Measurements from ENCODE around the gene C3orf70.

The C3orf70 gene

GRCh38 chr3:185152410-185153170 is at the start of gene C3orf70:
TSS of gene C3orf70 (minus strand) at chr3:185153060. CDS start at chr3:185152823, 237 bp downstream.
- Mint-ChIP-seq H3K27ac (peak within 1 kb of the TSS; percentile 50), H3K4me1 (ENCODE audit: low read depth) (peaks cover 6% of the 10 kb centered on the region), H3K4me3 (peak within 1 kb of the TSS; percentile 74), H3K27me3 (peaks cover 45% of the 10 kb centered on the region), H3K36me3 (ENCODE audit: low read depth) (no peaks in the 10 kb centered on the region), H3K9me3 (no peaks in the 10 kb centered on the region)
- peak; percentile 54 for DNase-seq

GRCh38 chr3:185200639-185201038 is 47.8 kb upstream of the C3orf70 start:
- Mint-ChIP-seq H3K27me3 (no peaks in the 10 kb centered on the region), H3K4me3 (no peak overlapping the region), H3K27ac (no peak overlapping the region), H3K4me1 (ENCODE audit: low read depth) (no peaks in the 10 kb centered on the region), H3K36me3 (ENCODE audit: low read depth) (no peaks in the 10 kb centered on the region), H3K9me3 (no peaks in the 10 kb centered on the region)
- no peak for DNase-seq

- Mint-ChIP-seq H3K4me1 (ENCODE audit: low read depth) (no peaks in the 10 kb centered on the region), H3K9me3 (no peaks in the 10 kb centered on the region), H3K27ac (no peak overlapping the region), H3K36me3 (ENCODE audit: low read depth) (no peaks in the 10 kb centered on the region), H3K4me3 (no peak overlapping the region), H3K27me3 (no peaks in the 10 kb centered on the region)
- DNase-seq: no peak
These were observed 46.8 kb upstream of the C3orf70 start for GRCh38 chr3:185199671-185200070.

- Mint-ChIP-seq H3K4me1 (ENCODE audit: low read depth) (no peaks in the 10 kb centered on the region), H3K9me3 (no peaks in the 10 kb centered on the region), H3K27ac (no peak overlapping the region), H3K36me3 (ENCODE audit: low read depth) (no peaks in the 10 kb centered on the region), H3K27me3 (no peaks in the 10 kb centered on the region), H3K4me3 (no peak overlapping the region)
- no peak for DNase-seq
These were observed 46.3 kb upstream of the C3orf70 start for GRCh38 chr3:185199206-185199605.

- no peaks in the 10 kb centered on the region for H3K9me3 Mint-ChIP-seq
- DNase-seq: no peak
- H3K27me3 Mint-ChIP-seq: no peaks in the 10 kb centered on the region
- peaks cover 2% of the 10 kb centered on the region for H3K36me3 Mint-ChIP-seq (ENCODE audit: low read depth)
- H3K4me3 Mint-ChIP-seq: no peak overlapping the region
- no peak overlapping the region for H3K27ac Mint-ChIP-seq
- H3K4me1 Mint-ChIP-seq (ENCODE audit: low read depth): no peaks in the 10 kb centered on the region
These were observed 44.2 kb upstream of the C3orf70 start for GRCh38 chr3:185197068-185197467.

GRCh38 chr3:185195652-185196051 is 42.8 kb upstream of the C3orf70 start:
- H3K4me3 Mint-ChIP-seq: no peak overlapping the region

GRCh38 chr3:185188816-185189215 is 36.0 kb upstream of the C3orf70 start:
- no peak overlapping the region for H3K27ac Mint-ChIP-seq
- no peak overlapping the region for H3K4me3 Mint-ChIP-seq
- no peaks in the 10 kb centered on the region for H3K9me3 Mint-ChIP-seq
- H3K4me1 Mint-ChIP-seq (ENCODE audit: low read depth): no peaks in the 10 kb centered on the region
- no peak for DNase-seq
- H3K36me3 Mint-ChIP-seq (ENCODE audit: low read depth): peaks cover 2% of the 10 kb centered on the region
- H3K27me3 Mint-ChIP-seq: peaks cover 5% of the 10 kb centered on the region

More at GRCh38 chr3:185195652-185196051, 42.8 kb upstream of the C3orf70 start:
- H3K4me1 Mint-ChIP-seq (ENCODE audit: low read depth): no peaks in the 10 kb centered on the region
- H3K9me3 Mint-ChIP-seq: no peaks in the 10 kb centered on the region
- peaks cover 2% of the 10 kb centered on the region for H3K36me3 Mint-ChIP-seq (ENCODE audit: low read depth)
- no peak for DNase-seq
- H3K27ac Mint-ChIP-seq: no peak overlapping the region
- H3K27me3 Mint-ChIP-seq: no peaks in the 10 kb centered on the region

- H3K4me3 Mint-ChIP-seq: no peak overlapping the region
- no peaks in the 10 kb centered on the region for H3K36me3 Mint-ChIP-seq (ENCODE audit: low read depth)
- H3K9me3 Mint-ChIP-seq: no peaks in the 10 kb centered on the region
- H3K4me1 Mint-ChIP-seq (ENCODE audit: low read depth): no peaks in the 10 kb centered on the region
- DNase-seq: no peak
- H3K27me3 Mint-ChIP-seq: peaks cover 7% of the 10 kb centered on the region
- no peak overlapping the region for H3K27ac Mint-ChIP-seq
These were observed 34.5 kb upstream of the C3orf70 start for GRCh38 chr3:185187391-185187790.

- H3K27me3 Mint-ChIP-seq: peaks cover 8% of the 10 kb centered on the region
- no peak overlapping the region for H3K27ac Mint-ChIP-seq
- no peaks in the 10 kb centered on the region for H3K36me3 Mint-ChIP-seq (ENCODE audit: low read depth)
- H3K4me3 Mint-ChIP-seq: no peak overlapping the region
- H3K4me1 Mint-ChIP-seq (ENCODE audit: low read depth): peaks cover 2% of the 10 kb centered on the region
- no peak for DNase-seq
- H3K9me3 Mint-ChIP-seq: no peaks in the 10 kb centered on the region
These were observed 24.0 kb upstream of the C3orf70 start for GRCh38 chr3:185176750-185177359.

- peaks cover 8% of the 10 kb centered on the region for H3K27me3 Mint-ChIP-seq
These were observed 22.6 kb upstream of the C3orf70 start for GRCh38 chr3:185175370-185175987.

GRCh38 chr3:185172086-185173049 is 19.5 kb upstream of the C3orf70 start:
- H3K27me3 Mint-ChIP-seq: peaks cover 13% of the 10 kb centered on the region
- no peaks in the 10 kb centered on the region for H3K36me3 Mint-ChIP-seq (ENCODE audit: low read depth)
- no peaks in the 10 kb centered on the region for H3K9me3 Mint-ChIP-seq
- peaks cover 2% of the 10 kb centered on the region for H3K4me1 Mint-ChIP-seq (ENCODE audit: low read depth)
- no peak overlapping the region for H3K27ac Mint-ChIP-seq
- no peak overlapping the region for H3K4me3 Mint-ChIP-seq
- DNase-seq: no peak

More at GRCh38 chr3:185175370-185175987, 22.6 kb upstream of the C3orf70 start:
- H3K27ac Mint-ChIP-seq: no peak overlapping the region
- no peaks in the 10 kb centered on the region for H3K36me3 Mint-ChIP-seq (ENCODE audit: low read depth)
- no peak overlapping the region for H3K4me3 Mint-ChIP-seq
- DNase-seq: no peak
- no peaks in the 10 kb centered on the region for H3K9me3 Mint-ChIP-seq
- H3K4me1 Mint-ChIP-seq (ENCODE audit: low read depth): peaks cover 2% of the 10 kb centered on the region

- H3K27ac Mint-ChIP-seq: no peak overlapping the region
- H3K9me3 Mint-ChIP-seq: no peaks in the 10 kb centered on the region
- H3K27me3 Mint-ChIP-seq: peaks cover 31% of the 10 kb centered on the region
- H3K4me3 Mint-ChIP-seq: no peak overlapping the region
- no peaks in the 10 kb centered on the region for H3K4me1 Mint-ChIP-seq (ENCODE audit: low read depth)
- H3K36me3 Mint-ChIP-seq (ENCODE audit: low read depth): no peaks in the 10 kb centered on the region
- DNase-seq: no peak
These were observed 11.8 kb upstream of the C3orf70 start for GRCh38 chr3:185164428-185165217.

- DNase-seq: no peak
- no peaks in the 10 kb centered on the region for H3K4me1 Mint-ChIP-seq (ENCODE audit: low read depth)
- H3K36me3 Mint-ChIP-seq (ENCODE audit: low read depth): no peaks in the 10 kb centered on the region
- H3K27ac Mint-ChIP-seq: no peak overlapping the region
- H3K27me3 Mint-ChIP-seq: peaks cover 33% of the 10 kb centered on the region
- no peak overlapping the region for H3K4me3 Mint-ChIP-seq
- no peaks in the 10 kb centered on the region for H3K9me3 Mint-ChIP-seq
These were observed 9.8 kb upstream of the C3orf70 start for GRCh38 chr3:185162634-185163033.
